Keratinocyte (primary cell): Measurements from ENCODE around the gene ANKRD44. TPM values are rescaled to one million over a fixed set of nuclear protein-coding genes. Genes with fewer than 3 reads are reported as not detected.

Source experiments
- DNase-seq: peaks from one replicate; pipeline ENCODE4 v3.0.0-alpha.2; 2011; ENCODE audit warnings: low read depth, missing footprints, low spot score
- FAIRE-seq: peaks from 2 replicates; lab custom pipeline; 2011; peaks lifted over from hg19 to GRCh38; lab: Jason Lieb, UNC
- H2AFZ ChIP-seq: 2 replicates; pipeline ENCODE4 v1.6.0; 2012; ENCODE audit warnings: low read length, control low read depth, inconsistent platforms; ENCODE audit not compliant: control insufficient read depth
- H3K27ac ChIP-seq: 2 replicates; pipeline ENCODE4 v1.5.1; 2011; ENCODE audit warnings: low read length; ENCODE audit not compliant: control insufficient read depth, insufficient read depth
- H3K27me3 ChIP-seq: 3 replicates; pipeline ENCODE4 v1.6.0; 2011; ENCODE audit warnings: low read length; ENCODE audit not compliant: control insufficient read depth, insufficient read depth; ENCODE audit errors: extremely low read depth
- H3K36me3 ChIP-seq, 2 experiments: 2 replicates in 1 of 2; 3 replicates in 1 of 2; pipeline ENCODE4 v1.5.1; 2011; ENCODE audit warnings: low read length in 2 of 2, mild to moderate bottlenecking in 1 of 2; ENCODE audit not compliant: control insufficient read depth in 2 of 2, insufficient read depth in 2 of 2; ENCODE audit errors: extremely low read depth in 1 of 2
- H3K4me1 ChIP-seq: 3 replicates; pipeline ENCODE4 v1.5.1; 2011; ENCODE audit warnings: low read length; ENCODE audit not compliant: control insufficient read depth, insufficient read depth; ENCODE audit errors: extremely low read depth
- H3K4me2 ChIP-seq: 3 replicates; pipeline ENCODE4 v1.6.0; 2011; ENCODE audit warnings: low read depth, low read length; ENCODE audit not compliant: control insufficient read depth, insufficient read depth; ENCODE audit errors: extremely low read depth
- H3K4me3 ChIP-seq, 3 experiments: fragments of 200-600 bp in 1 of 3; sonication (generic) in 1 of 3; 2 replicates in 2 of 3; 3 replicates in 1 of 3; pipeline ENCODE4 v1.5.1; 2011 to 2016; ENCODE audit warnings: low read length in 3 of 3, mild to moderate bottlenecking in 3 of 3, control low read depth in 2 of 3, inconsistent platforms in 1 of 3, low read depth in 1 of 3, mixed read lengths in 1 of 3, mixed run types in 1 of 3, moderate library complexity in 1 of 3; ENCODE audit not compliant: control insufficient read depth in 2 of 3, insufficient read depth in 2 of 3; ENCODE audit errors: extremely low read depth in 1 of 3
- H3K79me2 ChIP-seq: 2 replicates; pipeline ENCODE4 v1.6.0; 2012; ENCODE audit warnings: low read length; ENCODE audit not compliant: control insufficient read depth, insufficient read depth
- H3K9ac ChIP-seq: 3 replicates; pipeline ENCODE4 v1.6.0; 2011; ENCODE audit warnings: low read length; ENCODE audit not compliant: control insufficient read depth, insufficient read depth; ENCODE audit errors: extremely low read depth
- H3K9me1 ChIP-seq: 3 replicates; pipeline ENCODE4 v1.6.0; 2011; ENCODE audit warnings: low read length; ENCODE audit not compliant: control insufficient read depth, insufficient read depth; ENCODE audit errors: extremely low read depth
- H3K9me3 ChIP-seq: 2 replicates; pipeline ENCODE4 v1.5.1; 2012; ENCODE audit warnings: low read depth, low read length; ENCODE audit not compliant: control insufficient read depth
- H4K20me1 ChIP-seq: 3 replicates; pipeline ENCODE4 v1.6.0; 2011; ENCODE audit warnings: low read length; ENCODE audit not compliant: control insufficient read depth, insufficient read depth; ENCODE audit errors: extremely low read depth
- EZH2 ChIP-seq: IDR thresholded peaks from one replicate; pipeline ENCODE4 v1.6.1; 2012; ENCODE audit warnings: inconsistent platforms, mild to moderate bottlenecking, low read length, moderate library complexity
- dilution Hi-C: fragments of 300-500 bp; cut with MboI; formaldehyde crosslinking; loops from one replicate; pipeline ENCODE4 v1.7.0; 2020; ENCODE audit warnings: low sequenced_read_pairs; ENCODE audit not compliant: extremely low pct_ligation_motif_present
- polyA plus RNA-seq, 5 experiments: library from polyadenylated mRNA; depleted of rRNA in 3 of 5; stranded (reverse) in 3 of 5; stranded (forward) in 1 of 5; unstranded in 1 of 5; fragments of >200 nt; gene quantifications; 1 replicate in 1 of 5; 2 replicates in 3 of 5; 3 replicates in 1 of 5; pipeline versions ENCODE4 v1.2.1 to v1.2.3, GENCODE V29; 2011 to 2012; ENCODE audit warnings: missing spikeins in 2 of 5, low read depth in 1 of 5, low replicate concordance in 1 of 5
- TF ChIP-seq, protein P1 (sequence below), 3 experiments: IDR thresholded peaks in 1 of 3; conservative IDR thresholded peaks in 1 of 3; optimal IDR thresholded peaks in 1 of 3; 2 replicates in 2 of 3; 3 replicates in 1 of 3; pipeline versions ENCODE3 to v1.5.1; 2011; ENCODE audit warnings: low read length in 3 of 3, mild to moderate bottlenecking in 3 of 3, moderate library complexity in 2 of 3, control low read depth in 1 of 3, inconsistent platforms in 1 of 3; ENCODE audit not compliant: insufficient read depth in 2 of 3; ENCODE audit errors: extremely low read depth in 1 of 3

Gene ANKRD44
- polyA plus RNA-seq, 1 donor (not counting 4 experiments of a cell fraction or from before 2014, with no cell fraction given), result 0.35 TPM

DNA sequence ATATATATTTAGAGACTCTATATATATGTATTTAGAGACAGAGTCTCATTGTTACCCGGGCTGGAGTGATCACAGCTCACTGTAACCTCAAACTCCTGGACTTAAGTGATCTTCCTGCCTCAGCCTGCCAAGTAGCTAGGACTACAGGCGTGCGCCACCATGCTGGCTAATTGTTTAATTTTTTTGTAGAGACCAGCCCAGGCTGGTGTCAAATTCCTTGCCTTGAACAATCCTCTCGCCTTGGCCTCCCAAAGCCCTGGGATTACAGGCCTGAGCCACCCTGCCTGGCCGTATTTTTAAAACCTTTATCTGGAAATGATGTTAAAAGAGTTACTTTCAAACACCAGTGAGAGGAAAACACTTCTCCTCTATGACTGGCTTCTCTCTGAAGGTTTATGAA is 353.1 kb downstream of the ANKRD44 start:
- Histone ChIP-seq H3K79me2 (no peaks in the 10 kb centered on the region), H3K9ac (no peak overlapping the region), H3K27me3 (no peaks in the 10 kb centered on the region), H3K4me2 (no peak overlapping the region), H3K4me1 (peaks cover 13% of the 10 kb centered on the region), H3K36me3 (no peaks in the 10 kb centered on the region), H3K9me3 (no peaks in the 10 kb centered on the region), H3K27ac (no peak overlapping the region), H3K4me3 (no peak overlapping the region), H4K20me1 (no peaks in the 10 kb centered on the region), H2AFZ (no peak overlapping the region), H3K9me1 (no peaks in the 10 kb centered on the region)
- dilution Hi-C loops, result no loop called here
- TF ChIP-seq, protein P1, sequence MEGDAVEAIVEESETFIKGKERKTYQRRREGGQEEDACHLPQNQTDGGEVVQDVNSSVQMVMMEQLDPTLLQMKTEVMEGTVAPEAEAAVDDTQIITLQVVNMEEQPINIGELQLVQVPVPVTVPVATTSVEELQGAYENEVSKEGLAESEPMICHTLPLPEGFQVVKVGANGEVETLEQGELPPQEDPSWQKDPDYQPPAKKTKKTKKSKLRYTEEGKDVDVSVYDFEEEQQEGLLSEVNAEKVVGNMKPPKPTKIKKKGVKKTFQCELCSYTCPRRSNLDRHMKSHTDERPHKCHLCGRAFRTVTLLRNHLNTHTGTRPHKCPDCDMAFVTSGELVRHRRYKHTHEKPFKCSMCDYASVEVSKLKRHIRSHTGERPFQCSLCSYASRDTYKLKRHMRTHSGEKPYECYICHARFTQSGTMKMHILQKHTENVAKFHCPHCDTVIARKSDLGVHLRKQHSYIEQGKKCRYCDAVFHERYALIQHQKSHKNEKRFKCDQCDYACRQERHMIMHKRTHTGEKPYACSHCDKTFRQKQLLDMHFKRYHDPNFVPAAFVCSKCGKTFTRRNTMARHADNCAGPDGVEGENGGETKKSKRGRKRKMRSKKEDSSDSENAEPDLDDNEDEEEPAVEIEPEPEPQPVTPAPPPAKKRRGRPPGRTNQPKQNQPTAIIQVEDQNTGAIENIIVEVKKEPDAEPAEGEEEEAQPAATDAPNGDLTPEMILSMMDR (optimal IDR thresholded peaks at IDR 0.05 in 1 of 3, IDR thresholded peaks at IDR 0.05 in 1 of 3, conservative IDR thresholded peaks at IDR 0.05 in 1 of 3; ENCODE audit: extremely low read depth in 1 of 3, insufficient read depth in 2 of 3, low read length in 3 of 3), result no peak
- TF ChIP-seq EZH2, result no peak
- DNase-seq, result no peak
- FAIRE-seq, result no peak

DNA sequence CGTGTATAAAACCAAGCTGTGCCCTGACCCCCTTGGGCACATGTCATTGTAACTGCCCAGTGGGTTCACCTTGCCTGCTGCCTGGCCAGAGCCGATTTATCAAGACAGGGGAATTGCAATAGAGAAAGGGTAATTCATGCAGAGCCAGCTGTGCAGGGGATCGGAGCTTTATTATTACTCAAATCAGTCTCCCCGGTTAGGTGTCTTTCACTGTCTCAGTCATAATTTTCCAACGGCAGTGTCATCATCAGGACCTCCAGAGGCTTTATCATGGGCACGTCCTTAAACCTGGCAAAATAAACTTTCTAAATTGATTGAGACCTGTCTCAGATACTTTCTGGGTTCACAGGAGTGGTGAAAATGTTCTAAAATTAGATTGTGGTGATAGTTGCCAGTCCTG is 354.5 kb downstream of the ANKRD44 start:
- H2AFZ ChIP-seq, result peak overlapping the region; percentile 32
- peaks cover 13% of the 10 kb centered on the region for H3K4me1 ChIP-seq
- no peaks in the 10 kb centered on the region for H3K27me3 ChIP-seq
- DNase-seq (no peak), FAIRE-seq (no peak)
- no peak overlapping the region for H3K4me2 ChIP-seq
- no peak overlapping the region for H3K4me3 ChIP-seq
- H3K36me3 ChIP-seq, result no peaks in the 10 kb centered on the region
- no peak overlapping the region for H3K27ac ChIP-seq
- H3K79me2 ChIP-seq, result no peaks in the 10 kb centered on the region
- no peaks in the 10 kb centered on the region for H4K20me1 ChIP-seq
- dilution Hi-C loops, result no loop called here
- no peak overlapping the region for H3K9ac ChIP-seq
- TF ChIP-seq, protein P1 (optimal IDR thresholded peaks at IDR 0.05 in 1 of 3, IDR thresholded peaks at IDR 0.05 in 1 of 3, conservative IDR thresholded peaks at IDR 0.05 in 1 of 3; ENCODE audit: extremely low read depth in 1 of 3, insufficient read depth in 2 of 3, low read length in 3 of 3), result no peak
- no peak for TF ChIP-seq EZH2
- H3K9me3 ChIP-seq, result no peaks in the 10 kb centered on the region
- H3K9me1 ChIP-seq, result no peaks in the 10 kb centered on the region
